T-helper 17 cell (primary cell): ENCODE data around the gene MOB1B. TPM values are rescaled to one million over a fixed set of nuclear protein-coding genes. Genes with fewer than 3 reads are reported as not detected.
A peak's percentile ranks its signal among the peaks of the same experiment; 100 is the strongest.

Experiments
- ATAC-seq: fragments of 150-1000 bp; cut with Tn5 transposase; 2 replicates; pipeline ENCODE4 v1.10.0; 2021; ENCODE audit warnings: mild to moderate bottlenecking, moderate library complexity
- DNase-seq, 3 donors: peaks; one replicate each; pipeline versions ENCODE4 v3.0.0 to v3.0.0-alpha.2; 2020 to 2021
- H3K9me3 ChIP-seq: one replicate; pipeline ENCODE4 v1.7.0; 2013; ENCODE audit warnings: low read length, mild to moderate bottlenecking; ENCODE audit not compliant: control insufficient read depth, poor library complexity, severe bottlenecking
- H3K27ac Mint-ChIP-seq: one replicate; pipeline ENCODE4 v1.8.0; 2022; ENCODE audit warnings: mild to moderate bottlenecking, moderate library complexity, mixed read lengths
- H3K27me3 Mint-ChIP-seq: one replicate; pipeline ENCODE4 v1.8.0; 2022; ENCODE audit warnings: mixed read lengths
- H3K36me3 Mint-ChIP-seq: one replicate; pipeline ENCODE4 v1.8.0; 2022; ENCODE audit warnings: low read depth, mixed read lengths
- H3K4me1 Mint-ChIP-seq: one replicate; pipeline ENCODE4 v1.8.0; 2022; ENCODE audit warnings: mild to moderate bottlenecking, mixed read lengths
- H3K4me3 Mint-ChIP-seq: one replicate; pipeline ENCODE4 v1.8.0; 2022; ENCODE audit warnings: mild to moderate bottlenecking, moderate library complexity, mixed read lengths
- total RNA-seq, 4 donors: library from RNA in 2 of 4; stranded (reverse) in 2 of 4; gene quantifications; one replicate each; pipeline ENCODE4 v1.2.3 and lab custom pipeline; 2022 to 2026

The MOB1B gene
- total RNA-seq, 2 donors from 2014 or later: 9.5 to 31.4 TPM

DNA sequence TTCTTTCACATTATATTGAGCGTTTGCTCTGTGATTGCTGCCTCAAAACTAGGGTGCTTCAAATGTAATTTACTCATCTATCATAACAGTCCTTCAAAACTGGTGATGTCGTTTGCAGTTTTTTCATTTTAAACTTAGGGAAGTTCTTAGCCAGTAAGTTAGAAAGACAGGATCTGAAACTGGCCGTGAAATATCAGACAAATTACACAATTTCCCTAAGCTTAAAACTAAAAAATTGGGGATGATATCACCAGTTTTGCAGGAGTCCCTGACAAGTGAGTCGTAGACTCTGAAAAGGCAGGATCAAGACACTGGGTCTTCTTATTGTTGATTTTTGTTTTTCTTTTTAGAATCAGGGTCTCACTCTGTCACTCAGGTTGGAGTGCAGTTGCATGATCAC lies 44.8 kb downstream of the MOB1B start:
- Mint-ChIP-seq H3K27me3 (no peaks in the 10 kb centered on the region), H3K27ac (no peak overlapping the region), H3K36me3 (no peaks in the 10 kb centered on the region), H3K4me1 (peaks cover 8% of the 10 kb centered on the region), H3K4me3 (no peak overlapping the region)
- no peak for DNase-seq
- no peaks in the 10 kb centered on the region for H3K9me3 ChIP-seq
- no peak for ATAC-seq

GRCh38 chr4:70948665-70949260 lies 46.6 kb downstream of the MOB1B start:
- Mint-ChIP-seq H3K4me1 (peaks cover 8% of the 10 kb centered on the region), H3K4me3 (no peak overlapping the region), H3K36me3 (no peaks in the 10 kb centered on the region), H3K27ac (no peak overlapping the region), H3K27me3 (no peaks in the 10 kb centered on the region)
- no peaks in the 10 kb centered on the region for H3K9me3 ChIP-seq
- no peak for DNase-seq
- no peak for ATAC-seq

GRCh38 chr4:70954032-70954431 lies 51.9 kb downstream of the MOB1B start:
- Mint-ChIP-seq H3K27ac (no peak overlapping the region), H3K4me1 (peaks cover 10% of the 10 kb centered on the region), H3K27me3 (no peaks in the 10 kb centered on the region), H3K36me3 (no peaks in the 10 kb centered on the region), H3K4me3 (no peak overlapping the region)
- ATAC-seq: no peak
- no peaks in the 10 kb centered on the region for H3K9me3 ChIP-seq
- no peak for DNase-seq

DNA sequence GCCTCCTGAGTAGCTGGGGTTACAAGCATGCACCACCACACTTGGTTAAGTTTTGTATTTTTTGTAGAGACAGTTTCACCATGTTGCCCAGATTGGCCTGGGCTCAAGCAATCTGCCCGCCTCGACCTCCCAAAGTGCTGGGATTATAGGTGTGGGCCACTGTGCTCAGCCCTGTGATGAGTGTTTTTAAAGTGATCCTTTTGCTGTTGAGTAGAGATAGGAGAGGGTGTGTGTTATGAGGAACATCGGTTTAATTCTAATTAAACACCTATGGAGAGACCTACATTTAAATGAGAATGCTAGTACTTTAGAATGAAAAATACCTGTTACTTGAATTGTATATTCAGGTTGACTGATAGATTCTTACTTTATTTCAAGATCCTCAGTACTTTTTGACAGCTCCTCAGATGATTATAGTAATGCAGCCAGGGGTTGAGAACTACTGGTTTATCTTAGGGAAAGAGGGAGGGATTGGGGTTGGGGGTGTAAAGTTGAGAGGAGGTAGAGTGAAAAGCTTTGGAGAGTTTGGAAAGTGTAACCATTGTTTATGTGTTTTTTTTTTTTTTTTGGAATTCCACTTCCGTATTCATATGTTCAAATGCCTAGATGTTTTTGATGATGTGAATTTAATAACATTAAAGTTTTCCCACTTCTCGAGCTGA lies 54.5 kb downstream of the MOB1B start:
- no peak overlapping the region for H3K4me3 Mint-ChIP-seq
- H3K27ac Mint-ChIP-seq: peak overlapping the region; percentile 56

DNA sequence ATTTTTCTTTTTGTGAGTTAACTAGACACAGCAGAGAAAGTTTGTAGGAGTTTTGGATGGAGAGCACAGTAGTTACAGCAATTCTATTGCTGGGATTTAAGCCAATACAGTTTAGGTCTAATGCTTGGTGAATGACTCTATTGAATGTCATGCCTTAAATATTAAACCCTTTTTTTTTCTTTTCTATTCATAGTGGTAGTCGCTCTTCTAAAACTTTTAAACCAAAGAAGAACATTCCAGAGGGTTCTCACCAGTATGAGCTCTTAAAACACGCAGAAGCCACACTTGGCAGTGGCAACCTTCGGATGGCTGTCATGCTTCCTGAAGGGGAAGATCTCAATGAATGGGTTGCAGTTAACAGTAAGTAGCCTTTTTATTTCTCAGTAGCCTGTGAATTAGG lies 56.5 kb downstream of the MOB1B start:
- no peak for DNase-seq
- Mint-ChIP-seq H3K27me3 (no peaks in the 10 kb centered on the region), H3K36me3 (no peaks in the 10 kb centered on the region), H3K4me1 (peaks cover 5% of the 10 kb centered on the region), H3K27ac (no peak overlapping the region), H3K4me3 (no peak overlapping the region)
- no peak for ATAC-seq
- H3K9me3 ChIP-seq: no peaks in the 10 kb centered on the region

More for the DNA sequence above, 54.5 kb downstream of the MOB1B start:
- no peaks in the 10 kb centered on the region for H3K9me3 ChIP-seq
- ATAC-seq: no peak
- DNase-seq: no peak
- Mint-ChIP-seq H3K36me3 (no peaks in the 10 kb centered on the region), H3K27me3 (no peaks in the 10 kb centered on the region), H3K4me1 (peaks cover 5% of the 10 kb centered on the region)

DNA sequence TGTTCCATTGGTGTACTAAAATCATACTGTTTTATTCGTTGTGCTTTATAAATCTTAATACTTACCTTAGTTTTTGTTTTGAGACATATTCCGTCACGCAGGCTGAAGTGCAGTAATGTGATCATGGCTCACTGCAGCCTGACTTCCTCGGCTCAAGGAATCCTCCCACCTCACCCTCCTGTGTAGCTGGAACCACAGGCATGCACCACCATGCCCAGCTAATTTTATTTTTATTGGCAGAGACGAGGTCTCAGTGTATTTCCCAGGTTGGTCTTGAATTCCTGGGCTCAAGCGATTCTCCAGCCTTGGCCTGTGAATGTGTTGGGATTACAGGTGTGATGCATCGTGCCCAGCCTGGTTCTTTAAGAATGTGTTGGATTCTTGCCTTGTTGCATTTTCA lies 66.9 kb downstream of the MOB1B start:
- Mint-ChIP-seq H3K27ac (peak overlapping the region; percentile 45), H3K4me3 (no peak overlapping the region), H3K36me3 (peaks cover 6% of the 10 kb centered on the region), H3K4me1 (peaks cover 7% of the 10 kb centered on the region), H3K27me3 (no peaks in the 10 kb centered on the region)
- DNase-seq: no peak
- H3K9me3 ChIP-seq: no peaks in the 10 kb centered on the region
- no peak for ATAC-seq

DNA sequence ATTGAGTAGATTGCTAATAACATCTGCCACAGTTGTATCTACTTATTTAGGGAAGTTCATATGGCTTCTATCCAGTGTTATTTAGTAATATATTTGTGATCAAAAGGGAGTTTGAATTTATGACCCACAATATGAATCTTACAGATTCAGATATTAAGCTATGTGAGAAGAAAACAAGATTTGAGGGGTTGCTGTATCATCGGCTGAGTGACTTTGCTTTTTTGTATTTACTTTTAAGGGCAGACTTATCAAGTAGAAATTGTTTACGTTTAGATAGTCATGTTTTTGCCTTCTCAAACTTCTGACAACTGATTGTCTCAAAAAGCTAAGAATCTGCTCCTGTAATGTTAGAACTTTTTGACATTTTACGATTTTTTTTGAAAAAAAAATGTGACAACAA lies 74.1 kb downstream of the MOB1B start:
- peaks cover 6% of the 10 kb centered on the region for H3K36me3 Mint-ChIP-seq
- peaks cover 7% of the 10 kb centered on the region for H3K4me1 Mint-ChIP-seq
- ATAC-seq (no peak), DNase-seq (no peak)
- H3K4me3 Mint-ChIP-seq: no peak overlapping the region
- no peaks in the 10 kb centered on the region for H3K9me3 ChIP-seq
- H3K27me3 Mint-ChIP-seq: no peaks in the 10 kb centered on the region
- H3K27ac Mint-ChIP-seq: no peak overlapping the region

GRCh38 chr4:70979445-70980008 lies 77.4 kb downstream of the MOB1B start:
- H3K36me3 Mint-ChIP-seq: peaks cover 4% of the 10 kb centered on the region
- H3K9me3 ChIP-seq: no peaks in the 10 kb centered on the region
- ATAC-seq (no peak), DNase-seq (no peak)
- no peak overlapping the region for H3K27ac Mint-ChIP-seq
- H3K4me3 Mint-ChIP-seq: no peak overlapping the region
- peaks cover 2% of the 10 kb centered on the region for H3K4me1 Mint-ChIP-seq
- H3K27me3 Mint-ChIP-seq: no peaks in the 10 kb centered on the region

DNA sequence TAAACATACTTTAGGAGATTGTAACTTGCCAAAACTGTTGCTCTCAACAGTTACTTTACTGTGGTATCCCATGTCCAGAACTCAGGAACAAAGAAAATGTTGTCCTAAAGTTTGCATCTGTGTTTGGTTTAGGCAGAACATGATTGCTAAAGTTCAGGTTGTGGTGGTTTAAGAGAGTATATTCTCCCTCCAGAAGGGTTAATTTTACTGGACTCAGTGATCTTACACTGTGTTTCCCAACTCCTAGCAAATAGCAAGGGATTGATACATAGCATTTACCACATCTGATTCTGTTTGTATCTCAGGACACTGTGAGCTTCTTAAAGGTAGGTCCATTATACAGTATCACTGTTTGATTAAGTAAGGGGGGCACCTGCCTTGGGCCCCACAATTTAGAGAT lies 78.0 kb downstream of the MOB1B start:
- peaks cover 4% of the 10 kb centered on the region for H3K36me3 Mint-ChIP-seq
- ATAC-seq (no peak), DNase-seq (no peak)
- no peaks in the 10 kb centered on the region for H3K27me3 Mint-ChIP-seq
- H3K9me3 ChIP-seq: no peaks in the 10 kb centered on the region
- peaks cover 2% of the 10 kb centered on the region for H3K4me1 Mint-ChIP-seq
- H3K27ac Mint-ChIP-seq: no peak overlapping the region
- no peak overlapping the region for H3K4me3 Mint-ChIP-seq

DNA sequence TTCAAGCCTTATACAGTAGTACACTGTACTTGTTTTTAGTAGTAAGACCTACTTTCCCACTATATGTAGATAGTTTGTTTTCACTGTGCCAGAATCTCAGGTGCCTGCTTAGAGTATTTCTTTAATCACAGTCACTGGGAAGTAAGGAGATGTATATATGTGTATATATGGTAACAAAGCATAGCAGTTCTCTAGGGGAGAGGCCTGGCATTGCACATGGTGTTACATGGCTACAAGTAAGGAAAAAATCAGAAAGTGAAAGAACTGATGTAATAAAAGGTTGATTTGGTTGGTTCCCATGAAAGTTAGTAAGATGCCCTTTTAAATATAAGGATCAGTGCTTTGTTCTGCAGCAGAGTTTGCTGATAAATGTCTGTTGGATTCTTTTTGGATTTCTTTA lies 81.9 kb downstream of the MOB1B start:
- Mint-ChIP-seq H3K27me3 (no peaks in the 10 kb centered on the region), H3K36me3 (peaks cover 2% of the 10 kb centered on the region), H3K4me1 (no peaks in the 10 kb centered on the region), H3K27ac (no peak overlapping the region), H3K4me3 (no peak overlapping the region)
- no peaks in the 10 kb centered on the region for H3K9me3 ChIP-seq
- no peak for ATAC-seq
- no peak for DNase-seq

GRCh38 chr4:70984589-70984988 lies 82.4 kb downstream of the MOB1B start:
- no peaks in the 10 kb centered on the region for H3K9me3 ChIP-seq
- Mint-ChIP-seq H3K27me3 (no peaks in the 10 kb centered on the region), H3K4me3 (no peak overlapping the region), H3K27ac (no peak overlapping the region), H3K4me1 (no peaks in the 10 kb centered on the region), H3K36me3 (peaks cover 2% of the 10 kb centered on the region)
- ATAC-seq (peak; percentile 46), DNase-seq (no peak)

DNA sequence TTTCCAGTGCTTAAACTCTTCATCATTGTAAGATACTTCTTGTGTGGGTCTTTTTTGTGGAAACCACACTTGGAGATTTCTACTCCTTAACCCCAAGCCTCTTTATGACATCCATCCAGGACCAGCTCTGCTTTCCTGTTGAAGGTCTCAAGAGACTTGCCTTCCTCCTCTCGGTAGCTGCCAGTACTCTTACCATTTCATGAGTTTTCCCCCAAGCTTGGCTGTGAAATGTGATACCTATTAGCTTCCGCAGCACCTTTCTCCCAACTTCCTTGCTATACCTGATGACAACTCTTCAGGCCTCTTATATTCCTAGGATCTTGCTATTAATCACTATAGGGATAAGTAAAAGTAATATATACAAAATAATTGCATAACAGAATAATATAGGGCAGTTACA lies 89.4 kb downstream of the MOB1B start:
- DNase-seq (no peak), ATAC-seq (no peak)
- peaks cover 24% of the 10 kb centered on the region for H3K4me1 Mint-ChIP-seq
- no peaks in the 10 kb centered on the region for H3K27me3 Mint-ChIP-seq
- H3K4me3 Mint-ChIP-seq: no peak overlapping the region
- no peak overlapping the region for H3K27ac Mint-ChIP-seq
- no peaks in the 10 kb centered on the region for H3K36me3 Mint-ChIP-seq
- H3K9me3 ChIP-seq: no peaks in the 10 kb centered on the region

- H3K27me3 Mint-ChIP-seq: no peaks in the 10 kb centered on the region
- peaks cover 2% of the 10 kb centered on the region for H3K36me3 Mint-ChIP-seq
- no peak for ATAC-seq
- DNase-seq: no peak
- H3K9me3 ChIP-seq: no peaks in the 10 kb centered on the region
- H3K27ac Mint-ChIP-seq: peak overlapping the region; percentile 92
- H3K4me3 Mint-ChIP-seq: peak overlapping the region; percentile 97
- peaks cover 32% of the 10 kb centered on the region for H3K4me1 Mint-ChIP-seq
Measured at GRCh38 chr4:70992391-70992881, 90.3 kb downstream of the MOB1B start.
